GM18526 (cell line): ENCODE measurements around the gene ATAD5.
A peak's percentile ranks its signal among the peaks of the same experiment; 100 is the strongest.

Experiments used
- POLR2A ChIP-seq: IDR thresholded peaks from 3 replicates; pipeline ENCODE4 v1.6.1; 2011; ENCODE audit not compliant: insufficient read length; ENCODE audit errors: extremely low read depth

The ATAD5 gene

DNA sequence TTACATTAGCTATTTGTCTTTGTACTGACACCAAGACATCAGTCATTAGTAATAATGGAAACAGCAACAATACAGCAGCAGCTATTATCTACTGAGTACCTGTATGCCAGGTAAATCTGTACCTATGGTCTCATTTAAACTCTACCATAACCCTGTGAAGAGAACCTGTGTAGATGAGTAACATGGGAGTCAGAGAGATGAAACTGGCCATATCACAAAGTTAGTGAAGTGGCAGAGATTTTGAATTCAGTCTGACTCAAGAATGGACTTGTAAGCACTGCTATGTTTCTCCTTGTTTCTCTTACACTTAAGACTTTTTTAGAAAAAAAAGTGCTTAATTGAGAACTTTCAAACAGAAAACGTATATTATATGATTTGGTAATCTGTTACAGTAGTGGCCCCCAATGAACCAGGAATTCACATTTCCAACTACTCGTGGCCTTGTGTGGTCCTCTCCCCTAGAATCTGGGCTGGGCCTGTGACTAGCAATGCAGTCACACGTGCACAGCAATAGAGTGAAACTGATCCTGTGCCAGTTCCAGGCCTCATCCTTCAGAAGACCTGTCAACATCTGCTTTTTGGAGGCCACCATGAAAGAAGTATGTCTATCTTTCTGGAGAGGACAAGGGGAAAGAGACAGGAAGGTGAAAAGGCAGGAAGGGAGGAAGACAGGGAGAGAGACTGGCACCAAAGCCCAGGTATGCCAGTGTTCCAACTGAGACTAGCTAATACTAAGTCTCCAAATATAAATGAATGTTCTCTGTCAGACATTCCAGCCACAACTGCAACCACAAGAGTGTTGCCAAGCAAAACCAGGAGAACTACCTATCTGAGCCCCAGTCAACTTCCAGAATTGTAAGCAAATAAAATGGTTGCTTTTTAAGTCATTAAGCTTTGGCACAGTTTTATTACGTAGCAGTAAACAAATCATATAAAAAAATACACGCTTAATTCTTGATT lies 19.3 kb upstream of the ATAD5 start:
- TF ChIP-seq POLR2A, result no peak

DNA sequence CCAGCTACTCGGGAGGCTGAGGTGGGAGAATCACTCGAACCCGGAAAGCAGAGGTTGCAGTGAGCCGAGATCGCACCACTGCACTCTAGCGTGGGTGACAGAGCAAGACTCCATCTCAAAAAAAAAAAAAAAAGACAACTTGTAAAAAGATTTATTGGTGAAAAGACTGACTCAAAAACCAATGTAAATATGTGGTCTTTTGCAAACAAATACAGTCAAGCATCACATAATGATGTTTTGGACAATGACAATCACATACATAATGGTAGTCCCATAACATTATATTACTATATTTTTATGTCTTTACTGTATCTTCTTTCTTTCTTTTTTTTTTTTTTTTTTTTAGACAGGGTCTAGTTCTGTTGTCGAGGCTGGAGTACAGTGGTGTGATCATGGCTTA lies 15.6 kb upstream of the ATAD5 start:
- no peak for TF ChIP-seq POLR2A

DNA sequence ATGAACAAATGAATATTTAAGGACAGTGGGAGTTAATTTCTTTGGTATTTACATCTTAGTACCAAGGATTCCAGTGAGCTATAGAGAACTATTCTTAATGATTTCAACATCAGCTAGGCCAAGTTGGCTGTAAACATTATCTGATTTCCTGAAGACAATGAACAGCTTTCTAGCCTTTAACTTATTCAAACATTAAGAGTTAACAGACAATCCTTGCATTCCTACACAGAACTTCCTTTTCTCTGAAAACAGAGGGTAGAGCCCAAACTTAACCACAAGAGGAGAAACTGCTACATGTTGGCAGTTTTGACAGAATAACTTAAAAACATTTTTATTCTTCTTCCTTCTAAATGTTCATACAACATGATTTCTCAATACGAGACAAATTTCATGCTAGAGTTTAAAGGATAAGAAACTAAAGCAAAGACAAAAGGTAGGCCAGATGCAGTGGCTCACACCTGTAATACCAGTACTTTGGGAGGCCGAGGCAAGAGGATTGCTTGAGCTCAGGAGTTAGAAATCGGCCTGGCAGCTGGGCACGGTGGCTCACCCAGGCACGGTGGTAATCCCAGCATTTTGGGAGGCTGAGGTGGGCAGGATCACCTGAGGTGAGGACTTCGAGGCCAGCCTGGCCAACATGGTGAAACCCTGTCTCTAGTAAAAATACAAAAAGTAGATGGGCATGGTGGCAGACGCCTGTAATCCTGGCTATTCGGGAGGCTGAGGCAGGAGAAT lies 11.6 kb upstream of the ATAD5 start:
- no peak for TF ChIP-seq POLR2A

DNA sequence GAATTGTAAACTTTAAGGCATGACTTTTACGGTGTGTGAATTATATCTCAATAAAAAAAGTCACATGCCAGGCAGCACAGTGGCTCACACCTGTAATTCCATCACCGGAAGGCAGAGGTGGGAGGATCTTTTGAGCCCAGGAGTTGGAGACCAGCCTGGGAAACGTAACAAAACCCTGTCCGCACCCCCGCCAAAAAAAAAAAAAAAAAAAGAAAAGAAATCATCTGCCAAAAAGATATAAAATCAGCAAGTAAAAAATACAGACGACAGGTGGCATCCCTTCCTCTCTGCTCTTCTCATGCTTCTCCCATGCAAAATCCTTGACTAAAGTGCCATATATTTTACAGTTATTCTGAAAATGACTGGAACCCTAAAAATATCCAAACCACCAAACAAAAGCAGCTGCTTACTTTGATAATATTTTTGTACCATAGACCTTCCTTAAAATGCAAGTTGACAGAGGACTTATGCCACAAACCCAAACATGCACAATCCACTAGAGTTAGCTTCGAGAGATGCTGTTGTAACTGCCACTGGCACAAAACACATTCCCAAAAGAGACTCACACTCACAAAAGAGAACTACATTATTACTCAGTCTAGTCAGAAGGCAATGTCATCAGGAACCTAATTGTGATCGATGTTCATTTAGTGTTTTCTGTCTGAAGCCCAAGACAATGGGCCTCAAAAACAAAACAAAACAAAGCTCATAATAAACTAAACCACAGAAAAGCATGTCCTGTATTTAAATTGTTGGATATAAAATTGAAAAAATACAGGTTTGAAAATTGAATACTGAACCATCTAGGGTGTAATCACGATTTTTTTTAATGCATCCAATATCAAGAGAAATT lies 9.7 kb upstream of the ATAD5 start:
- no peak for TF ChIP-seq POLR2A

DNA sequence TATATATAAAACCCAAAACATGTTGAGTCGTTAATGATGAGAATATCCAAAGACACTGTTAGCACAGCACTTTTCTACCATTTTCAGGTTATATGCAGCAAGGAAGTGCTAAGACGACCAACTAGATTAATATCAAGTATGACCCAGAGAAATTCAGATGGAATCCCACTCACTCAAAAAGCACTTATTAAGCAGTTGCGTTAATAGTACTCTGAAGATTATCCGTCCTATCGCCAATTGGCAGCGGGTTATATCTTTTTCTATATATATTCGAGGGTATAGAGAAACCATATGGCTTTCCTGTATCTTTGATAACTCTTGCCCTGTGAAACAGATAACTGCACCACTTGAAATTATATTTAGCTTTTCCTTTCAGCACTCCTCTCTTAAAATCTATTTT lies 8.3 kb upstream of the ATAD5 start:
- TF ChIP-seq POLR2A, result no peak

DNA sequence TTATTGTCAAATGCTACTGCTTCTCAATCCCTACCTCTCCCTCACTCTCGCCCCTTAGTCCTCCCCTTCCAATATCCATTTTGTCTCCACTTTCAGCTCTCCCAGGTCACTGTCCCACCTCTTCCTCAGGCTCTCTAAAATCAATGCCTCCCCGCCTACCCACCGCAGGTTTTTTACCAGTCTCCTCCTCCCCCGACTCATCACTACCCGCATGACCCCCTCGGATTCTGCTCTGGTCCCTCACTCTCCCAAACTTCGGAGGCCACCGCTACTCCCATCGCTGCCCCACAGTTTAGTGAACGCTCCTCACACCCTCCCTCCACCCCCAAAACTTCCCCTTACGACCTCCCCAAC lies 7.8 kb upstream of the ATAD5 start:
- TF ChIP-seq POLR2A, result no peak

DNA sequence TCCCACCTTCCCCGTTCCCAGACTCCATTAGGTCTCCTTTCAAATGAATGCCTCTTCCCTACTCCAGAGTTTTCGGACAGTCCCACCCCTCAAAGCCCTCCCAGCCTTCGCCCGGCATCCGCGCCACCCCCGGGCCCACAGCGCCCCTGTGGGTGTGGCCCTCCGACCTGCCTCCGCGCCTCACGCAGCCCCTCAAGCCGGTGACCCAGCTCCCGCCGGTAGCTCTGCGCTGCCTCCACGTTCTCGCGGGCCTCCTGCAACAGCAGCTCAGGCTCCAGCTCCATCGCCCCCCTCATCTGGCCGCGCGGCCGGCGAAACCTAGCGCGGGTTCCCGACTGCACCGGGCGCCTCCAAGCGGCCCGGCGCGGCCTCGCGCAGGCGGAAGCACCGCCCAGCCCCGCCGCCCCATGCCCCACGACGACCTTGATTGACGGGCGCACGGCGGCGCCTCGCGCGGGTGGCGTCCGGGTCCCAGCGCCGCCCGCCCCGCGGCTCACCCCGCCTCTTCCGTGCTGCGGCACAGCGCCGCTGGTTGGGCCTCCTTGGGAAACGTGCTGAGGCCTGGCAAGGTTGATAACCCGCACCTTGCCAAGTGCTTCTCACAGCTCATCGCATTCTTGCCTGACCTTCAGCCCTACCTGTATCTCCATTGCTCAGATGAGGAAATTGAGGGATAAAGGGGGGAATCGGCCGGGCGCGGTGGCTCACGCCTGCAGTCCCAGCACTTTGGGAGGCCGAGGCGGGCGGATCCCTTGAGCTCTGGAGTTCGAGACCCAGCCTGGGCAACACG lies 7.2 kb upstream of the ATAD5 start, which contains the start of gene CRLF3:
Gene CRLF3 (minus strand): TSS at position 337 of the 790 bp plus-strand sequence. CDS start 41 bp downstream, at position 296.
- TF ChIP-seq POLR2A, result peak; percentile 88

DNA sequence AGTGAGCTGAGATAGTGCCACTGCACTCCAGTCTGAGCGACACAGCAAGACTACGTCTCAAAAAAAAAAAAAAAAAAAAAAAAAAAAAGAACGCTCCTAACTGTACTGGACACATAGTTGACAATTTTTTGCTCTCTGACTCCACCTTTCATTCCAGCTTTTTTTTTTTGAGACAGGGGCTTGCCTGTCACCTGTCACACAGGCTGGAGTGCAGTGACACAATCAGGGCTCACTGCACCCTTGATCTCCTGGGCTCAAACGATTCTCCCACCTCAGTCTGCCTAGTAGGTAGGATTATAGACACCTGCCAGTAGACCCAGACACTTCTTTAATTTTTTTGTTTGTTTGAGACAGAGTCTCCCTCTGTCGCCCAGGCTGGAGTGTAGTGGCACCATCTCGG lies 4.7 kb upstream of the ATAD5 start:
- TF ChIP-seq POLR2A, result no peak

DNA sequence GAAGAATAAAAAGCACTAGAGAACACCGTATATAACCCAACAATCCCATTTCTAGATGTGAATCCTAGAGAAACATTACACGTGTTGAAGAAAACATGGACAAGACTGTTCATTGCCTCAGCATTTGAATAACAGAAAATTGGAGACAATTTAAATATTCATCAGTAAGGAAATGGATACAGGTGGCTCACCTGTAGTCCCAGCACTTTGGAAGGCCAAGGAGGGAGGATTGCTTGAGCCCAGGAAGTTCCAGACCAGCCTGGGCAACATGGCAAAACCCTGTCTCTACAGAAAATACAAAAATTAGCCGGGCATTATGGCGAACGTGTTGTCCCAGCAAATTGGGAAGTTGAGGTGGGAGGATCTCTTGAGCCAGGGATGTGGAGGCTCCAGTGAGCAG lies 2.7 kb upstream of the ATAD5 start:
- TF ChIP-seq POLR2A, result no peak

DNA sequence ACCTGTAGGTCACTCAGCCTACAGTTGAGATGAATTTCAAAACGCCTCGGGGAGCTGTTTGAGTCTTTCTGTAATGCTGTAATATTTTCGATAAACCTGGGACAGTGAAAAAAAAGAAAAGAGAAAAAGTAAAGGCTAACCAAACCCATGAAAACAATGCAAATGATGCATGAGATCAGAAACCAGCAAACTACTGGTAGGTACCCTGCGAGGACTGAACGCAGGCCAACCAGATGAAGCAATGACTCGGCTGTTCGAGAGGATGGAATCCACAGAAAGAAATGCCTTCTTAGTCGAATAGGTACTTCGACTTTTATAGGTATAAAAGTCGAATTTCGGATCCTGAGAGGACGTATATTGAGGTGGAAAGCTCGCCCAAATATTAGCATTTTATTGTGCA lies 509 bp upstream of the ATAD5 start:
- no peak for TF ChIP-seq POLR2A

DNA sequence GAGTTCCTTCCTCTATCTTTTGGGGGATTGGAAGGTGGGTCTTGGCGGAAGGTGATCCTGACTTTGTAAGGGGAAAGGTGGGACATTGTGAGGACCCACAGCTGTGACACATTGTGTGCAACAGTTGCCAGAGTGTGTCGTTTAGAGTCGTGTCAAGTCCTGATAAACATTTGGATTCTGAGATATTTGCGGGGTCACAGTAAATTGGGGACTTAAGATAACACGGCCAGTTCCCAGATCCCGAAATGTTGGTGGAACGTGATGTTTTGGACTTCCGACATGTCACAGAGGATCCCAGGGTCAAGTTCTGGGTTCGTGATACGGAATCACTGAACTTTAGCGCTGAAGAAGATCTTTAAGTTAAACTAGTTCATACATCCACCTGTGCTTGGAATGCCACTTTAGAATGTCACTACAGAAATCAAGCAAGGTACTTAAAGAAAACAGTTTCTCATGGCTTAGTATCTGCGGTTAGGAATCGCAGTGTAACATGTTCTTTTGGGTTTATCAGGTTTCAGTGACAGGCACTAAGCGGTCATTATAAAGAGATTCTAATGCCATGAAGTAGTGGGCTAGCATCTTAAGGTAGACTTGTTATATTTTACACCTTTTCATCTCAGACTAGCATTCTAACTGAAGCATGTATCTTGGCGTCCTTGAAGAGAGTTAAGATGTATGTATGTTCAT lies 815 bp downstream of the ATAD5 start:
- no peak for TF ChIP-seq POLR2A

DNA sequence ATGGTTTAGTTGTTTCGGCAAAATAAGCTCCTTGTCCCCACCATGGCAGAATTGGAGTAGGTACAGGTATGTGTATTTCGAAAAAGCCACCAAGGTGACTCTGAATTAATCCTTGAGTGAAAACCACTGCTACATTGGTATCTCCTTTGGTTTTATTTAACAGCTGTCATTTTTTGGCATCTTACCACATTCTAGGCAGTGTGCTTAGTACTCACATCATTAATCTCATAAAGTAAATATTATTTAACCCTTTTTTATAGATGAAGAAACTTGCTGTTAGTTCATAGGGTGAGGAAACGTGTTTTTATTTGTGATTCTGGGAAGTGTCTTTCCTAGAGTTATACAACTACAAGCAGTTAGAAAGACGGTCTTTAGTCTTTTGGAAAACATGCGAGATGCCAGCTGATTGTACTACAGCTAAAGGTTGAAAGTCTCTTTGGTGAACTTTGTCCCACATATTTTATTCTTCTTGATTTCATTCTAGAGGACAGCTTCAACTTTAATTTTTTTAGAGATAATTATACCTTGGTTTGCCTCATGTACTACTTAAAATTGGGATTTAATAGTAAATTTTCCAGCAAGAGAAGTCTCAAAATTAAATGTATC lies 6.5 kb downstream of the ATAD5 start:
- no peak for TF ChIP-seq POLR2A

DNA sequence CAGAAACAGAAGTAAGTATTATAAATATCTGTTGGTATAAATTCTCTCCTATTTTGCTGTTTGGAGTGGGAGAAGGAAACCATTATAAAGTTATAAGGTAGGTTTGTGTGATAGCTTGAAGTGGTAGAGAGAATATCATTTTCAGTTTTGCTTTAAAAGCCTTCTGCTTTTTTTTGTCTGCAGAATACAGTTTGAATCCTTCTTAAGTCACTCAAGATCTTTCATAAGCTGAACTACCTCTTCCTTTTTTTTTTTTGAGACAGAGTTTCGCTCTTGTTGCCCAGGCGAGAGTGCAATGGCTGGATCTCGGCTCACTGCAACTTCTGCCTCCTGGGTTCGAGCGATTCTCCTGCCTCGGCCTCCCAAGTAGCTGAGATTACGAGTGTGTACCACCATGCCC lies 9.0 kb downstream of the ATAD5 start:
- TF ChIP-seq POLR2A, result no peak

DNA sequence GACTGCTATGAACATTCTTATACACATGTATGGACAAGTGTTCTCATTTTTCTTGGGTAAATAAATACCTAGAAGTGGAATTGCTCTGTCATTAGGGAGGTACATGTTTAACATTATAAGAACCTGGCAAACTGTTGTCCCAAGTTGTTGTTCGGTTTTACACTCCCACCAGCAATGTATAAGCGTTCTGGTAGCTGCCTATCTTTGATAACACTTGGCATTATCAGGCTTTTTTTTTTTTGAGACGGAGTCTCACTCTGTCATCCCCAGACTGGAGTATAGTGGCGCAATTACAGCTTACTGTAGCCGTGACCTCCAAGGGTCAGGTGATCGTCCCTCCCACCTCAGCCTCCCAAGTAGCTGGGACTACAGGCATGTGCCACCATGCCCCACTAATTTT lies 16.3 kb downstream of the ATAD5 start:
- no peak for TF ChIP-seq POLR2A
